ENCODE data around the gene SWI5.

SWI5 gene

GRCh38 chr9:128333451-128333869 is 57.4 kb downstream of the SWI5 start:
- no peak for TF ChIP-seq CTCF (IDR thresholded peaks at IDR 0.05; ENCODE audit: unreplicated experiment in 3 of 3)

DNA sequence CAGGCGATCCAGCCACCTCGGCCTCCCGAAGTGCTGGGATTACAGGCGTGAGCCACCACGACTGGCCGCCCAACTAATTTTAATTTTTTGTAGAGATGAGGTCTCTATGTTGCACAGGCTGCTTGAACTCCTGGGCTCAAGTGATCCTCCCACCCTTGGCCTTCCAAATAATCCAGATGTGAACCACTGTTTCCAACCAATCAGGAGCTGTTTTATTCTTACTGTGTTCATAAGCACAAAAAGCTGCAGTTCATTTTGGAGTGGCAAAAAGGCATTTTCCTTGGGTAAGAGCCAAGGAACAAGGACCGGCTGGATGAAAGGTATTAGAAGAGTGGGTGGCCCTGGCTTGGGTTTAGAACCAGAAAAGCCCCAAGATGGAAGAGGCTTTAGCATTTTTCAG is 59.1 kb downstream of the SWI5 start:
- Mint-ChIP-seq H3K4me1 (no peaks in the 10 kb centered on the region), H3K36me3 (ENCODE audit: low read depth) (peaks cover 15% of the 10 kb centered on the region), H3K27ac (no peak overlapping the region), H3K27me3 (ENCODE audit: low read depth) (no peaks in the 10 kb centered on the region), H3K9me3 (no peaks in the 10 kb centered on the region), H3K4me3 (no peak overlapping the region)
- TF ChIP-seq CTCF (IDR thresholded peaks at IDR 0.05; ENCODE audit: unreplicated experiment in 3 of 3) = no peak

More at GRCh38 chr9:128333451-128333869, 57.4 kb downstream of the SWI5 start:
- H3K27ac Mint-ChIP-seq = no peak overlapping the region
- H3K9me3 Mint-ChIP-seq = no peaks in the 10 kb centered on the region
- no peaks in the 10 kb centered on the region for H3K4me1 Mint-ChIP-seq
- no peaks in the 10 kb centered on the region for H3K27me3 Mint-ChIP-seq (ENCODE audit: low read depth)
- no peak overlapping the region for H3K4me3 Mint-ChIP-seq
- H3K36me3 Mint-ChIP-seq (ENCODE audit: low read depth) = peaks cover 15% of the 10 kb centered on the region

- no peak for TF ChIP-seq CTCF (IDR thresholded peaks at IDR 0.05; ENCODE audit: unreplicated experiment in 3 of 3)
- no peaks in the 10 kb centered on the region for H3K4me1 Mint-ChIP-seq
- no peak overlapping the region for H3K4me3 Mint-ChIP-seq
- H3K27ac Mint-ChIP-seq = no peak overlapping the region
- no peaks in the 10 kb centered on the region for H3K9me3 Mint-ChIP-seq
- no peaks in the 10 kb centered on the region for H3K27me3 Mint-ChIP-seq (ENCODE audit: low read depth)
- peaks cover 15% of the 10 kb centered on the region for H3K36me3 Mint-ChIP-seq (ENCODE audit: low read depth)
Observed at GRCh38 chr9:128335914-128336313, 59.8 kb downstream of the SWI5 start.

DNA sequence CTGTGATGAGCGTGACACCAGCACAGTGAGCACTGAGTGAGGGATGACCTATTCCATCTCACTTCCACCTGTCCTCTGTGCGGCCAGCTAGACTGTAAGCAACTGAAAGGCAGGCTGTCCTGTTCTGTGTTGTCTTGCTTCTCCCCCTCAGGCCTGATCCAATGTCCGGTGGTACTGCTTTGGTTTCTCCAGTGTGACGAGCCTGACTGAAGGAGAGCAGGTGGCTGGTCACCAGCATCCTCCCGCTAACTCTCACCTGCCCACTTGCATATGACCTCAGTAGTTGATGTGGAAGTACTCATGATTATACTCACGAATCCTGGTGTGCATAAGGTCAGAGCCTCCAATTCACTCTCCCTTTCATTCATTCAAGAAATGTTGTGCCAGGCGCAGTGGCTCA is 61.9 kb downstream of the SWI5 start:
- no peak for TF ChIP-seq CTCF (IDR thresholded peaks at IDR 0.05; ENCODE audit: unreplicated experiment in 3 of 3)
- Mint-ChIP-seq H3K9me3 (no peaks in the 10 kb centered on the region), H3K27me3 (ENCODE audit: low read depth) (no peaks in the 10 kb centered on the region), H3K36me3 (ENCODE audit: low read depth) (peaks cover 3% of the 10 kb centered on the region), H3K4me1 (peaks cover 6% of the 10 kb centered on the region), H3K27ac (no peak overlapping the region), H3K4me3 (no peak overlapping the region)
